HG03520 (cell line): ENCODE measurements around the gene EGR4.
A peak's percentile ranks its signal among the peaks of the same experiment; 100 is the strongest.

Experiments
- ATAC-seq: cut with Tn5 transposase; IDR thresholded peaks from one replicate; pipeline ENCODE4 v1.9.1; 2021; ENCODE audit warnings: mild to moderate bottlenecking, moderate library complexity; ENCODE audit not compliant: unreplicated experiment

EGR4 gene

GRCh38 chr2:73293534-73294171 lies at the start of gene EGR4:
Gene EGR4, minus strand, starts transcription at chr2:73293548. Its CDS starts 231 bp downstream, at chr2:73293317.
- peak; percentile 94 for ATAC-seq

GRCh38 chr2:73341039-73341438 lies 47.7 kb upstream of the EGR4 start:
- ATAC-seq: no peak

DNA sequence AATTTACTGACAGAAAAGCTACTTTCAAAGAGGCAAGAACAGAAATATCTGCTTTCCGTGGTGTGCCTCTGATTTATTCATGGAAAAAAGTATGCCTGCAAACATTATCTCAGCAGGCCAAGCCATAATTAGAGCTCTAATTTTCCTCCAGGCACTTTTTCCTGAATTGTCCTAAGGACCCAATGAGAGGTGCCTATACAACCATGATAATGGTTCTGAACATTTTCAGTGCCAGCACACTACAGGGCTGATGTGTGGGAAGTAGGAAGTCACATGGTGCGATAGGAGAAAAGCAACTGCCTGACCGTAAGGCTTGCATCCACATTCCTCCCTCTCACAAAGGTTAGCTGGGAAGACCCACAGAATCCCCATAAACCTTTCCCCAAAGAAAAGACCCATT lies 45.9 kb upstream of the EGR4 start:
- no peak for ATAC-seq

GRCh38 chr2:73337828-73338227 lies 44.5 kb upstream of the EGR4 start:
- ATAC-seq: no peak

GRCh38 chr2:73334620-73335019 lies 41.3 kb upstream of the EGR4 start:
- no peak for ATAC-seq

DNA sequence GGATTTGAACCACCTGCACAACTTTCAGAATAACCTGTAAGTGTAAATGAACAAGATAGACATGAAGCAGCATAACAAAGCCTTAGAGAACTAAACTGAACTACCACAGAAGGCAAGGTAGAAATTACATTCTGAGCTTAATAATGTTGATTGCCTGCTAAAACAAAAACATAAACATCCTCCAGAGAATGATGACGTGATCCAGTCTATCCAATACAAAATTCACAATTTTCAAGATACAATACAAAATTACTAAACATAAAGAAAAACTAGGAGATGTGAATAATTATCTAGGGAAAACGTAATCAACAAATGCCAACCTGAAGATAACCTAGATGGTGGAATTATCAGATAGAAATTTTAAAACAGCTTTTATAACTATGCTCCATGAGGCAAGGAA lies 40.7 kb upstream of the EGR4 start:
- no peak for ATAC-seq

DNA sequence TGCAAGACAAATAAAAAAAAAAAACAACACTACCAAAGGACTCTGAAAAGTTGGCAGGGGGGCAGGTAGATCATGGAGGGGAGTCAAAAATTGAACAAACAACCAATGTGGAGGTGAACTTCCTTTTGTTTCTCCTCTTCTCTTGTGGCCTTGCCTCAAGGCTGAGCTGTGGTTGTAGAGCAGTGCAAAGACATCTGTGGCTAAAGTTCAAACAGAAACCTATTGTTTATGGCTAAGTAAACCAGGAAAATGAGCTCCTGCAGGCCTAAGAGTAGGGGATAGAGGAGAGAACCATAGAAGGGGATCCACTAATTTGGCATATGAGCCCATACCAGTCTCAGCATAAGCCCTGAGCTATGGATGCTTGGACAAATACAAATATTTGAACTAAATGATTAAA lies 40.2 kb upstream of the EGR4 start:
- no peak for ATAC-seq

DNA sequence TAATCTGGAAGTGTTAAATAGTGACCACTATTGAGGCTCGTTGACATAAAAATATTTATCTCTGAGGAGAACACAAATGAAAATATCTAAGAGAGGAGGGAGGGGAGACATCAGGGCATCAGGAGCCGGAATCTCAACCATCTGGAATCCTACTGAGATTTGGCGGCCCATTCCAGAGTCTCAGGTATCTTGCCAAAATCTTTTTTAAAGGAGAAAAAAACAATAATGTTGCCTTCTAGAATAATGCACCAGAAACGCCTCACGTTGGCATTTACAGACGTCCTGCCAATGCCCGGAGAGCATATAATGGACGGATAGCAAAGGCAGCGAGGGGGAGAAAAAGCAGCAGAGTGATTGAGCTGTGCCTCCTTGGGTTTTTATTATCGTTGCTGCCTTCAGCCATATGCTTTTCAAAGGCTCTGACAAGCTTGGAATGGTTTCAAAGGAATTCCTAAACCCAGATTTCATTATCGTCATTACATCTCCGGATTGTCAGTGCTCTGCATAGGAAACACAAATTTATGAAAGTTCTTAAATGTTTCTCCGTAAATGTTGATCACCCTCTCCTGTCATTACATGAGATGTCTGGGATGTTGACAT lies 30.9 kb upstream of the EGR4 start:
- no peak for ATAC-seq

DNA sequence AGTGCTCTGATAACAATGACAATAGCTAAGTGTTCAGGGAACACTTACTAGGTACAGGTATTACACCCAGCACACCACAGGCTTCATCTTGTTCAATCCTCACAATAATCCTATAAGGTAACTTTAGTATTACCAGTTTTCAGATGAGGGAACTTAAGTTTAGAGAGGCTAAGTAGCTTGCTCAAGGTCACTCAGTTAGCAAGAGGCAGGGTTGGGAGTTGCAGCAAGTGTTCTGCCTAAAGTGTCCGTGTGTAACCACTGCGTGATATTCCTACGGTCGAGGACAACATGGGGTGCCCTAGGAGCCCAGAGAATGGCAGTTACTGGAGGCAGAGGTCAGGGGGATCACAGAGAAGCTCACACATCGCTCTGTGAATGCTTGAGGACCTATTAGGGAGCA lies 30.2 kb upstream of the EGR4 start:
- ATAC-seq: no peak

- ATAC-seq: no peak
These were observed 21.1 kb upstream of the EGR4 start for GRCh38 chr2:73314441-73314840.

GRCh38 chr2:73307720-73308119 lies 14.4 kb upstream of the EGR4 start:
- no peak for ATAC-seq

DNA sequence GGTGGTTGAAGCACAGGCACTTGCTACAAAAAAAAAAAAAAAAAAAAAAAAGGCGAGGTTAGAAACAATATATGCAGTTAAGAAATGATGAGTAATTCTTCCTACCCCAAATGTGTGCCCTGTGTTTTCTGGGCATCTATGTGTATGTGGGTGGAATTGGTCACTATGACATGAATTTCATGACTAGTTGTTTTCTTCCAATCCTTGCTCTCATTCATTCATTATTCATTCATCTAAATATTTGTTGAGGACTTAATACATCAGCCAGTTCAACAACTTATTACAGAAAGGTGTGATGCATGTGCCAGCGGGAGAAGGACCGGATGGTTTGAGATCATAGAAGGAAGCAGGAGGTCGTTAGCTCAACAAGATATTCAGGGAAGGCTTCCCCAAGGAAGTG lies 8.3 kb upstream of the EGR4 start:
- no peak for ATAC-seq

GRCh38 chr2:73300926-73301325 lies 7.6 kb upstream of the EGR4 start:
- ATAC-seq: no peak

DNA sequence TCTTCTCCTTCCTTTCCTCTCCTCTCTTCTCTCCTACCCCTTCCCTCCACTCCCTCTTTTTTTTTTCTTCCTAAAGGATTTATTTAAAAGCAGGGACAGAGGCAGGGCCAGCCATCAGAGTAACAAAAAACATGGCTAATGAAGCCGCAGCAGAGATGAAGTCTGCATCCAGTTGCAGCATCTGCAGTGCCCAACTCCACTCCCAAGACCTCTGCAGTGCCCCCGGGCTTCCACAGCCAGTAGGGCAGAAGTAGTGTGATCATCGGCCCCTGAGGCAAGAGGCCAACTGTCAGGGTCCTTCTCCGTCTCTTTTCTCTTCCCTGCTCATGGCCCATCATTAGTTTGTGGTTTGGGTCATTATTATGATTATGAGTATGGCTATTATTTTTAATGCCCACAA lies 4.2 kb upstream of the EGR4 start:
- no peak for ATAC-seq

DNA sequence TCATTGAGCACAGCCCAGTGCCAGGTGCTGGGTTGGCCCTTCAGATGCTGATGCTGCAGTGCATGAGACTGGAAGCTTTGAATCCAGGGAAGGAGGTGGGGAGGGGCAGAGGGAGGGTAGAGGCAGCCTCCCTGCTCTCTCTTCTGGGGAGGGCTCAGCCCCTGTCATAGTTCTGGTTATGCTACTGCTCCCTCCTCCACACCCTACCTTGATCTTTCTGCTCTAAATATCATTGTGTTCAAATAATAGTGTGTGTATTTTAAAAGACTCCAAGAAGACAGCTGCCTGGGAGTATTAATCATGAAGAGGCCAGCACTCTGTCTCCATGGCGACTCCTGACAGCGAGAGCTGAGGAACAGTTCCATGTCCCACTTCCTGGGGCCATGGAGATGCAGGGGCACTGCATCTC lies 3.8 kb upstream of the EGR4 start:
- ATAC-seq: no peak

DNA sequence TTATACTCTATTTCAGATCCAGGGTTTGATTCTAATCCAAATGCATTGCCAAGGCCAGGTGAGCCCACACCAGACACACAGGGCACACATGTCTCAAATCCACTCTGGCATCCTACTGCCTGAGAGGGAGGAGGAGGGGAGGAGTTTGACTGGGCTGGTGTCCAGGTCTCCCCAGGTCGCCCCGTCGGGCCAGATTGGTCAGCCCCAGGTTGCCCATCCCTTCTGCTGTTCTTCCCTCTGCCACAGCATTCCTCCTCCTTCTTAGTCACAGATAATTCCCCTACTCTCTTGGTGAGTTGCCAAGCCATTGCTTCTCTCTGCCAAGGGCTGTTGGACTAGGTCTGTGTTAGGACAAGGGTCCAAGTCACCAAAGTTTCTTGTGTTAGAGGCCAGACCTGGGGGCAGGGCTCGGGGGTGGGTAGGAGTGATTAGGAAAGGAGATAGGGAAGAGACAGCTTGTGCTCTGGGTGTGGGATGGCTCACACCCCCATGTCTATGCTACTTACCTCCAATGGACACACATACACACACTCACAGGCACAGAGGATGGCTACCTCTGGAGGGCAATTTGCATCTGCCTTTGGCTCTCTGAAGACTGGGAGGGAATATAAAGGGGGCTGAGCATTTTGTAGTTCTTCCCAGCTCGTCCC lies 2.5 kb upstream of the EGR4 start:
- no peak for ATAC-seq

- no peak for ATAC-seq
These were observed 891 bp upstream of the EGR4 start for GRCh38 chr2:73294239-73294638.

- no peak for ATAC-seq
These were observed 328 bp downstream of the EGR4 start for GRCh38 chr2:73292906-73293533.

GRCh38 chr2:73292316-73292905 lies 937 bp downstream of the EGR4 start:
- no peak for ATAC-seq

GRCh38 chr2:73291461-73292315 lies 1.7 kb downstream of the EGR4 start:
- ATAC-seq: no peak

DNA sequence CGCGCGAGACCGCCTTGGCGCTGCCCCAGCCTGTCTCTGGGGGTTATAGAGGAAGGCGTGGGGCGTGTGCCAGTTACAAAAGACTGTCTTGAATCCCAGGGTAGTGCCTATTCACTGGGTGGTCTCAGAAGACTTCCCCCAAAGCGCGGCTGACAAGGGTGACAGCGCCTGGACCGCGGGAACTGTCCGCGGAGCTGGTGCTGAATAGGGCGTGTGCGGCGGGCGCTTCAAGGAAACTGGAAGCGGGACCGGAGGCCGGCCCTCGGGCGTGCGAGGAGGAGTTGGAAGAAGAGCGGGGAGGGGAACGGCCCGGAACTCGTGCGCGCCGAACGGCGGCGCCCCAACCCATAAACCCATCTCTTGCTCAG lies 2.3 kb downstream of the EGR4 start:
- ATAC-seq: no peak
